ENCODE measurements around the gene CEP104.

- TF ChIP-seq CTCF (IDR thresholded peaks at IDR 0.05) (no peak), EP300 (IDR thresholded peaks at IDR 0.05) (no peak)
These were observed 46.4 kb upstream of the CEP104 start for GRCh38 chr1:3903141-3904005.

Data from stomach (tissue), 4 donors.